ENCODE data around the gene ZBTB42.

Gene ZBTB42

GRCh38 chr14:104819361-104819781, 18.5 kb downstream of the ZBTB42 start:
- TF ChIP-seq, protein P1, sequence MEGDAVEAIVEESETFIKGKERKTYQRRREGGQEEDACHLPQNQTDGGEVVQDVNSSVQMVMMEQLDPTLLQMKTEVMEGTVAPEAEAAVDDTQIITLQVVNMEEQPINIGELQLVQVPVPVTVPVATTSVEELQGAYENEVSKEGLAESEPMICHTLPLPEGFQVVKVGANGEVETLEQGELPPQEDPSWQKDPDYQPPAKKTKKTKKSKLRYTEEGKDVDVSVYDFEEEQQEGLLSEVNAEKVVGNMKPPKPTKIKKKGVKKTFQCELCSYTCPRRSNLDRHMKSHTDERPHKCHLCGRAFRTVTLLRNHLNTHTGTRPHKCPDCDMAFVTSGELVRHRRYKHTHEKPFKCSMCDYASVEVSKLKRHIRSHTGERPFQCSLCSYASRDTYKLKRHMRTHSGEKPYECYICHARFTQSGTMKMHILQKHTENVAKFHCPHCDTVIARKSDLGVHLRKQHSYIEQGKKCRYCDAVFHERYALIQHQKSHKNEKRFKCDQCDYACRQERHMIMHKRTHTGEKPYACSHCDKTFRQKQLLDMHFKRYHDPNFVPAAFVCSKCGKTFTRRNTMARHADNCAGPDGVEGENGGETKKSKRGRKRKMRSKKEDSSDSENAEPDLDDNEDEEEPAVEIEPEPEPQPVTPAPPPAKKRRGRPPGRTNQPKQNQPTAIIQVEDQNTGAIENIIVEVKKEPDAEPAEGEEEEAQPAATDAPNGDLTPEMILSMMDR (IDR thresholded peaks at IDR 0.05; ENCODE audit: borderline replicate concordance, insufficient read depth, low read depth, low read length), result no peak
- H3K4me3 ChIP-seq (ENCODE audit: low read depth, low read length), result no peak overlapping the region

DNA sequence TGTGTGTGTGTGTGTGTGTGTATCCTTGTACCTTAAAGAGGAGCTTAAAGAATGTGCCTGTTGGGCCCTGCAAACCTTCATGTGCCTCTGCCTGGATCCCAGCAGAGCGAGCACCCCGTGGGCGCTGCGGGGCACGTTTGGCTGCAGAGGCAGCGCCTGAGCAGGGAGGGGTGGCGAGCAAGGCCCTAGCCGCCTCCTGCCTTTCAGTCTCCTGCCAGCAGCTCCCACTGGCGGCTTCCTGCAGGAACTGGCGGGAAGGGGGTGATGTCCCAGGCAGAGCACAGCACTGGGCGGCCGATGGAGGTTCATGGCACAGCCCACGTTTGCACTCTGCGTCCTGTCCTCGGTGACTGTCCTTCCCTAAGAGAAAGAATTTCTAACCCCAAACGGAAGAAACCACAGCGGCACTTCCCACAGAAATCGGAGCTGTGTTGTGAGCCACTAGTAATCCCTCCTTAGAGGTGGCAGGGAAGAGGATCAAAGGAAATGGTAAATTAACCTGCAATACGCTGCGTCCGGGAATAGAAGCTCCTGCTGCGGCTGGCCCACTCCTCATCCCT, 19.8 kb downstream of the ZBTB42 start:
- TF ChIP-seq, protein P1 (IDR thresholded peaks at IDR 0.05; ENCODE audit: borderline replicate concordance, insufficient read depth, low read depth, low read length), result no peak
- no peak overlapping the region for H3K4me3 ChIP-seq (ENCODE audit: low read depth, low read length)

- TF ChIP-seq, protein P1 (IDR thresholded peaks at IDR 0.05; ENCODE audit: borderline replicate concordance, insufficient read depth, low read depth, low read length), result no peak
- no peak overlapping the region for H3K4me3 ChIP-seq (ENCODE audit: low read depth, low read length)
Measured at GRCh38 chr14:104821229-104821945, 20.5 kb downstream of the ZBTB42 start.

GRCh38 chr14:104821971-104822608, 21.2 kb downstream of the ZBTB42 start:
- no peak overlapping the region for H3K4me3 ChIP-seq (ENCODE audit: low read depth, low read length)
- TF ChIP-seq, protein P1 (IDR thresholded peaks at IDR 0.05; ENCODE audit: borderline replicate concordance, insufficient read depth, low read depth, low read length), result no peak

DNA sequence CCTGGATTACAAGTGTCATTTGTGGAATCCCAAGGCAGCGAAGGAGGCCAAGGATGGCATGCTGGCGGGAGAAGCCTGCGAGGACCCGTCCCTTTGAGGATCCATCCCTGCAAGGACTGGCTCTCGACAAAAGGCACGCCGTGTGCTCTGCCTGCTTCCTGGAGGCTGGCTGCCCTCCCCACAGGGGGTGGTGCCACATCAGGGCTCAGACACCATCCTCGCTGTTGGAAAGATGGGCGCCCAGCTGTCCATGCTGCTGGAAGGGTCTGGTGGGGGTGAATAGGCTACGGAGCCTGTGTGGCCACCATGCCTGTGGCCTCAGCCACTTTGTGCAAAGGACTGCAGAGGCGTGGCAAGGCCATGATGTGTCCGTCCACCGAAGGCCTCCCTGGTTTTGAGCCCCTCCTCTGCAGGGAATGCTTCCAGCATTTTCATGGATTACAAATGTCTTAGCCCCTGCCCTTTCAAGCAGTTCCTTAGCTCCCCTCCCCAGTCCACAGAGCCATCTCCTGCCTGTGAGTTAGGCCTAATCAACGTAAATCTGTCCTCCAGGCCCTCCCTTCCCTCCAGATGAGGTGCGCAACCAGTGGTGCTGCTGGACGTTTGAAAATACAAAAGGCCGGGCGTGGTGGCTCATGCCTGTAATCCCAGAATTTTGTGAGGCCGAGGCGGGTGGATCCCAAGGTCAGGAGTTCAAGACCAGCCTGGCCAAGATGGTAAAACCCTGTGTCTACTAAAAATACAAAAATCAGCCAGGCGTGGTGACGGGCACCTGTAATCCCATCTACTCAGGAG, 22.1 kb downstream of the ZBTB42 start:
- TF ChIP-seq, protein P1 (IDR thresholded peaks at IDR 0.05; ENCODE audit: borderline replicate concordance, insufficient read depth, low read depth, low read length), result no peak
- H3K4me3 ChIP-seq (ENCODE audit: low read depth, low read length), result no peak overlapping the region

DNA sequence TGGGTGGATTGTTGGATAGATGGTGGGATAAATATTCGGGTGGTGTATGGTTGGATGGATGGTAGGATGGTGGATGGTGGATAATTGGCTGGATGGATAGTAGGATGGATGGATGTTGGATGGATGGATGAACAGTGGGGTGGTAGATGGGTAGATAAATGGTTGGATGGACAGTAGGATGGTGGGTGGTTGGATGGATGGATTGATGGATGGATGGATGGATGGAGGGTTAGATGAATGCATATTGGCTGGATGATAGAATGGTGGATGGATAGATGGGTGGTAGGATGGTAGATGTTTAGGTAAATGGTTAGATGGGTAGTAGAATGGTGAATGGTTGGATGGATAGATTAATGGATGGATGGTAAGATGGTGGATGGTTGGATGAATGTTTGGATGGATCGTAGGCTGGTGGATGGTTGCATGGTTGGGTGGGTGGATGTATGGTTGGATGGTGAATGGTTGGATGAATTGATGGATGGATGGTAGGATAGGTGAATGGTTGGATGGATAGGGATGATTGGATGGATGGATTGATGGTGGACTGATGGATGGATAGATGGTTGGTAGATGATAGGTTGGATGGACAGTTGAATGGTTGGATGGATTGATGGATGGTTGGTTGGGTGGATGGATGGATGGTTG, 23.6 kb downstream of the ZBTB42 start:
- H3K4me3 ChIP-seq (ENCODE audit: low read depth, low read length), result no peak overlapping the region
- TF ChIP-seq, protein P1 (IDR thresholded peaks at IDR 0.05; ENCODE audit: borderline replicate concordance, insufficient read depth, low read depth, low read length), result no peak
